Measurements from ENCODE around the gene PTPRT. TPM values are rescaled to one million over a fixed set of nuclear protein-coding genes. Genes with fewer than 3 reads are reported as not detected.

PTPRT gene
- total and polyA plus RNA-seq, 4 donors = 0.14 to 2.8 (median 0.40) TPM

DNA sequence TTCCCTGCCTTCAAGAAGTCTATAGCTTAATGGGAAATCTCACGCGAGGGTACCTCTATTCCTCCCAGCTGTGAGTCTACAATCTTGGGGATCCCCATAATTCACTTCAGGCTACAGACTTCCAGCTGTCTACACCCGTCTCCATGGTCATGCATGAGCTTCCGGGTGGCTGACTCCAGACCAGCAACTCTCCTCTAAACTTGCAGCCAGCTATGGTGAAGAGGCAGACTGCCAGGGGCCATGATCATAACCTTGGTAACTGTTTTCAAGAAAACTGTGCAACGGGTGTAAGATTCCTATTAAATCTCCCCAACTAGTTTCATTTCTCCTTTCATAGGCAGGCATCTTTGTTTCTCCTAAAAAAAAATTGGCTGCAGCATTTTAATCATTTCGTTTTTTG, 1037.1 kb downstream of the PTPRT start:
- Histone ChIP-seq H3K9ac (ENCODE audit: low read depth in 1 of 2, low read length in 2 of 2) (no peak overlapping the region), H3K27ac (ENCODE audit: low read depth in 1 of 2, low read length in 2 of 2) (no peak overlapping the region)

DNA sequence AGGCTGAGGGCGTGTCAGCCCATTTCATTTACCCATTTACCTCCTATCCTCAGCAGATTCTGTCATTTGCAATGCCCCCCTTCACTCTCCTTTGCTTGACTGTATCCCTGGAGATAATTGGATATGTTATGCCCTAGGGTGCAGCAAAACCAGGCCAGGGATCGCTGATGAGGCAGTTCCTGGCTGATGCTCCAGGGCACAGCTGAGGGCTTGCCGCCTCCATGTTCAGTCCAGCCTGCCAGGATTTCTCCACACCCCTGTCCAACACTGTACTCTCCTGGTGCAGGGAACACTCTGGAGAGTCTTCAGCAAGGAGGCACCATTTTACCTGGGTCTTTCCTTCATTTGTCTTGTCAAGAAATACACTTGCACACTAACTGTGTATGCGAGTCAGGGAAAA, 1039.5 kb downstream of the PTPRT start:
- TF ChIP-seq SP1 (IDR thresholded peaks at IDR 0.05) (no peak), NR2F2 (IDR thresholded peaks at IDR 0.05) (no peak), HNF4A (conservative IDR thresholded peaks at IDR 0.05) (no peak), FOXA1 (IDR thresholded peaks at IDR 0.05) (no peak)
- Histone ChIP-seq H3K36me3 (ENCODE audit: control insufficient read depth in 4 of 4, insufficient read depth in 3 of 4, low read depth in 1 of 4, low read length in 3 of 4) (no peaks in the 10 kb centered on the region), H3K9me3 (ENCODE audit: control insufficient read depth in 4 of 4, low read length in 3 of 4) (no peaks in the 10 kb centered on the region), H3K9ac (ENCODE audit: low read depth in 1 of 2, low read length in 2 of 2) (no peak overlapping the region), H3K4me3 (ENCODE audit: low read depth in 1 of 3, low read length in 3 of 3) (no peak overlapping the region), H3K27ac (ENCODE audit: low read depth in 1 of 2, low read length in 2 of 2) (no peak overlapping the region), H3K4me1 (ENCODE audit: control insufficient read depth in 4 of 4, insufficient read depth in 4 of 4, low read length in 3 of 4) (no peaks in the 10 kb centered on the region), H3K27me3 (ENCODE audit: control insufficient read depth in 4 of 4, insufficient read depth in 4 of 4, low read length in 3 of 4) (no peaks in the 10 kb centered on the region)
- no peak for DNase-seq (ENCODE audit: low spot score)
- 79% methylated on average over 4 of the region's 4 CpGs for WGBS

More for the DNA sequence above, 1037.1 kb downstream of the PTPRT start:
- Histone ChIP-seq H3K27me3 (ENCODE audit: control insufficient read depth in 4 of 4, insufficient read depth in 4 of 4, low read length in 3 of 4) (no peaks in the 10 kb centered on the region), H3K36me3 (ENCODE audit: control insufficient read depth in 4 of 4, insufficient read depth in 3 of 4, low read depth in 1 of 4, low read length in 3 of 4) (no peaks in the 10 kb centered on the region), H3K4me3 (ENCODE audit: low read depth in 1 of 3, low read length in 3 of 3) (no peak overlapping the region), H3K9me3 (ENCODE audit: control insufficient read depth in 4 of 4, low read length in 3 of 4) (no peaks in the 10 kb centered on the region), H3K4me1 (ENCODE audit: control insufficient read depth in 4 of 4, insufficient read depth in 4 of 4, low read length in 3 of 4) (no peaks in the 10 kb centered on the region)
- WGBS = 74% methylated on average over 6 of the region's 6 CpGs
- DNase-seq (ENCODE audit: low spot score) = no peak
- TF ChIP-seq FOXA1 (IDR thresholded peaks at IDR 0.05) = no peak
- no peak for TF ChIP-seq HNF4G (IDR thresholded peaks at IDR 0.05)
- TF ChIP-seq NR2F2 (IDR thresholded peaks at IDR 0.05) = no peak
- TF ChIP-seq, protein P1, sequence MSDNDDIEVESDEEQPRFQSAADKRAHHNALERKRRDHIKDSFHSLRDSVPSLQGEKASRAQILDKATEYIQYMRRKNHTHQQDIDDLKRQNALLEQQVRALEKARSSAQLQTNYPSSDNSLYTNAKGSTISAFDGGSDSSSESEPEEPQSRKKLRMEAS (IDR thresholded peaks at IDR 0.05) = no peak
- TF ChIP-seq, protein P2, sequence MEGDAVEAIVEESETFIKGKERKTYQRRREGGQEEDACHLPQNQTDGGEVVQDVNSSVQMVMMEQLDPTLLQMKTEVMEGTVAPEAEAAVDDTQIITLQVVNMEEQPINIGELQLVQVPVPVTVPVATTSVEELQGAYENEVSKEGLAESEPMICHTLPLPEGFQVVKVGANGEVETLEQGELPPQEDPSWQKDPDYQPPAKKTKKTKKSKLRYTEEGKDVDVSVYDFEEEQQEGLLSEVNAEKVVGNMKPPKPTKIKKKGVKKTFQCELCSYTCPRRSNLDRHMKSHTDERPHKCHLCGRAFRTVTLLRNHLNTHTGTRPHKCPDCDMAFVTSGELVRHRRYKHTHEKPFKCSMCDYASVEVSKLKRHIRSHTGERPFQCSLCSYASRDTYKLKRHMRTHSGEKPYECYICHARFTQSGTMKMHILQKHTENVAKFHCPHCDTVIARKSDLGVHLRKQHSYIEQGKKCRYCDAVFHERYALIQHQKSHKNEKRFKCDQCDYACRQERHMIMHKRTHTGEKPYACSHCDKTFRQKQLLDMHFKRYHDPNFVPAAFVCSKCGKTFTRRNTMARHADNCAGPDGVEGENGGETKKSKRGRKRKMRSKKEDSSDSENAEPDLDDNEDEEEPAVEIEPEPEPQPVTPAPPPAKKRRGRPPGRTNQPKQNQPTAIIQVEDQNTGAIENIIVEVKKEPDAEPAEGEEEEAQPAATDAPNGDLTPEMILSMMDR (IDR thresholded peaks at IDR 0.05; ENCODE audit: low read depth, low read length, missing input control) = no peak
- no peak for TF ChIP-seq RAD21 (IDR thresholded peaks at IDR 0.05)
- TF ChIP-seq, protein P3, sequence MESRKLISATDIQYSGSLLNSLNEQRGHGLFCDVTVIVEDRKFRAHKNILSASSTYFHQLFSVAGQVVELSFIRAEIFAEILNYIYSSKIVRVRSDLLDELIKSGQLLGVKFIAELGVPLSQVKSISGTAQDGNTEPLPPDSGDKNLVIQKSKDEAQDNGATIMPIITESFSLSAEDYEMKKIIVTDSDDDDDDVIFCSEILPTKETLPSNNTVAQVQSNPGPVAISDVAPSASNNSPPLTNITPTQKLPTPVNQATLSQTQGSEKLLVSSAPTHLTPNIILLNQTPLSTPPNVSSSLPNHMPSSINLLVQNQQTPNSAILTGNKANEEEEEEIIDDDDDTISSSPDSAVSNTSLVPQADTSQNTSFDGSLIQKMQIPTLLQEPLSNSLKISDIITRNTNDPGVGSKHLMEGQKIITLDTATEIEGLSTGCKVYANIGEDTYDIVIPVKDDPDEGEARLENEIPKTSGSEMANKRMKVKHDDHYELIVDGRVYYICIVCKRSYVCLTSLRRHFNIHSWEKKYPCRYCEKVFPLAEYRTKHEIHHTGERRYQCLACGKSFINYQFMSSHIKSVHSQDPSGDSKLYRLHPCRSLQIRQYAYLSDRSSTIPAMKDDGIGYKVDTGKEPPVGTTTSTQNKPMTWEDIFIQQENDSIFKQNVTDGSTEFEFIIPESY (IDR thresholded peaks at IDR 0.05) = no peak
- no peak for TF ChIP-seq EGR1 (IDR thresholded peaks at IDR 0.05; ENCODE audit: low read depth in 2 of 2)
- no peak for TF ChIP-seq TAF1 (conservative IDR thresholded peaks at IDR 0.05)
- TF ChIP-seq, protein P4, sequence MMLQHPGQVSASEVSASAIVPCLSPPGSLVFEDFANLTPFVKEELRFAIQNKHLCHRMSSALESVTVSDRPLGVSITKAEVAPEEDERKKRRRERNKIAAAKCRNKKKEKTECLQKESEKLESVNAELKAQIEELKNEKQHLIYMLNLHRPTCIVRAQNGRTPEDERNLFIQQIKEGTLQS (IDR thresholded peaks at IDR 0.05) = no peak
- no peak for TF ChIP-seq SP1 (IDR thresholded peaks at IDR 0.05)
- TF ChIP-seq GABPA (IDR thresholded peaks at IDR 0.05 in 1 of 2, conservative IDR thresholded peaks at IDR 0.05 in 1 of 2) = no peak
- TF ChIP-seq FOXA2 (IDR thresholded peaks at IDR 0.05) = no peak
- TF ChIP-seq RXRA (IDR thresholded peaks at IDR 0.05) = no peak
- no peak for TF ChIP-seq JUND (IDR thresholded peaks at IDR 0.05)
- no peak for TF ChIP-seq YY1 (IDR thresholded peaks at IDR 0.05)
- no peak for TF ChIP-seq HNF4A (conservative IDR thresholded peaks at IDR 0.05)
- TF ChIP-seq, protein P5, sequence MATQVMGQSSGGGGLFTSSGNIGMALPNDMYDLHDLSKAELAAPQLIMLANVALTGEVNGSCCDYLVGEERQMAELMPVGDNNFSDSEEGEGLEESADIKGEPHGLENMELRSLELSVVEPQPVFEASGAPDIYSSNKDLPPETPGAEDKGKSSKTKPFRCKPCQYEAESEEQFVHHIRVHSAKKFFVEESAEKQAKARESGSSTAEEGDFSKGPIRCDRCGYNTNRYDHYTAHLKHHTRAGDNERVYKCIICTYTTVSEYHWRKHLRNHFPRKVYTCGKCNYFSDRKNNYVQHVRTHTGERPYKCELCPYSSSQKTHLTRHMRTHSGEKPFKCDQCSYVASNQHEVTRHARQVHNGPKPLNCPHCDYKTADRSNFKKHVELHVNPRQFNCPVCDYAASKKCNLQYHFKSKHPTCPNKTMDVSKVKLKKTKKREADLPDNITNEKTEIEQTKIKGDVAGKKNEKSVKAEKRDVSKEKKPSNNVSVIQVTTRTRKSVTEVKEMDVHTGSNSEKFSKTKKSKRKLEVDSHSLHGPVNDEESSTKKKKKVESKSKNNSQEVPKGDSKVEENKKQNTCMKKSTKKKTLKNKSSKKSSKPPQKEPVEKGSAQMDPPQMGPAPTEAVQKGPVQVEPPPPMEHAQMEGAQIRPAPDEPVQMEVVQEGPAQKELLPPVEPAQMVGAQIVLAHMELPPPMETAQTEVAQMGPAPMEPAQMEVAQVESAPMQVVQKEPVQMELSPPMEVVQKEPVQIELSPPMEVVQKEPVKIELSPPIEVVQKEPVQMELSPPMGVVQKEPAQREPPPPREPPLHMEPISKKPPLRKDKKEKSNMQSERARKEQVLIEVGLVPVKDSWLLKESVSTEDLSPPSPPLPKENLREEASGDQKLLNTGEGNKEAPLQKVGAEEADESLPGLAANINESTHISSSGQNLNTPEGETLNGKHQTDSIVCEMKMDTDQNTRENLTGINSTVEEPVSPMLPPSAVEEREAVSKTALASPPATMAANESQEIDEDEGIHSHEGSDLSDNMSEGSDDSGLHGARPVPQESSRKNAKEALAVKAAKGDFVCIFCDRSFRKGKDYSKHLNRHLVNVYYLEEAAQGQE (IDR thresholded peaks at IDR 0.05) = no peak

Data from liver (tissue), 9 donors.